GM10266 (cell line): ENCODE measurements around the gene GOLGA6L7.

ENCODE experiments used
- DNase-seq: peaks from one replicate; pipeline ENCODE4 v3.0.0; 2012; ENCODE audit errors: extremely low spot score
- CTCF ChIP-seq: IDR thresholded peaks from 2 replicates; pipeline ENCODE4 v1.5.1; 2012; ENCODE audit warnings: mild to moderate bottlenecking, low read depth; ENCODE audit not compliant: control insufficient read depth, insufficient read depth; ENCODE audit errors: missing control alignments

GOLGA6L7 gene

GRCh38 chr15:28880680-28881079 is 32.2 kb upstream of the GOLGA6L7 start:
- no peak for TF ChIP-seq CTCF

GRCh38 chr15:28879551-28879950 is 31.1 kb upstream of the GOLGA6L7 start:
- no peak for DNase-seq

More at GRCh38 chr15:28880680-28881079, 32.2 kb upstream of the GOLGA6L7 start:
- no peak for DNase-seq

GRCh38 chr15:28878209-28878608 is 29.8 kb upstream of the GOLGA6L7 start:
- DNase-seq: no peak
- no peak for TF ChIP-seq CTCF

More at GRCh38 chr15:28879551-28879950, 31.1 kb upstream of the GOLGA6L7 start:
- TF ChIP-seq CTCF: no peak

GRCh38 chr15:28876845-28877185 is 28.4 kb upstream of the GOLGA6L7 start:
- no peak for TF ChIP-seq CTCF

GRCh38 chr15:28876131-28876844 is 27.8 kb upstream of the GOLGA6L7 start:
- DNase-seq: no peak
- no peak for TF ChIP-seq CTCF

More at GRCh38 chr15:28876845-28877185, 28.4 kb upstream of the GOLGA6L7 start:
- DNase-seq: no peak

- DNase-seq: no peak
- no peak for TF ChIP-seq CTCF
These were observed 27.1 kb upstream of the GOLGA6L7 start for GRCh38 chr15:28875461-28876000.

GRCh38 chr15:28873585-28874190 is 25.2 kb upstream of the GOLGA6L7 start:
- TF ChIP-seq CTCF: no peak

More at GRCh38 chr15:28873585-28874190, 25.2 kb upstream of the GOLGA6L7 start:
- no peak for DNase-seq
